Spleen (tissue), 11 donors: Measurements from ENCODE around the gene G6PD. TPM values are rescaled to one million over a fixed set of nuclear protein-coding genes. Genes with fewer than 3 reads are reported as not detected.
"Not testable (repeated sequence)": the region's sequence is repeated elsewhere in the genome, so short reads cannot be mapped to it uniquely, and the experiment has no call there.

Experiments
- DNase-seq: peaks from one replicate; pipeline ENCODE4 v3.0.0-alpha.2; 2020
- H3K27ac ChIP-seq, 8 donors: fragments of 200-600 bp; sonication (generic) in 7 of 8; 1 replicate in 4 of 8; 2 replicates in 4 of 8; pipeline versions ENCODE4 v1.5.0 to v1.8.0; 2016 to 2021; ENCODE audit warnings: inconsistent platforms in 4 of 8, mild to moderate bottlenecking in 4 of 8, moderate library complexity in 1 of 8
- H3K27me3 ChIP-seq, 7 donors: fragments of 200-600 bp; sonication (generic) in 6 of 7; replicated peaks in 1 of 7; 1 replicate in 4 of 7; 2 replicates in 3 of 7; pipeline versions ENCODE4 v1.5.0 to v1.8.0; 2016 to 2021; ENCODE audit warnings: inconsistent platforms in 3 of 7, mild to moderate bottlenecking in 1 of 7
- H3K36me3 ChIP-seq, 6 donors: fragments of 200-600 bp; sonication (generic) in 5 of 6; 1 replicate in 4 of 6; 2 replicates in 2 of 6; pipeline versions ENCODE4 v1.5.0 to v1.8.0; 2016 to 2021; ENCODE audit warnings: inconsistent platforms in 2 of 6
- H3K4me1 ChIP-seq, 6 donors: fragments of 200-600 bp; sonication (generic) in 5 of 6; 1 replicate in 3 of 6; 2 replicates in 3 of 6; pipeline versions ENCODE4 v1.5.0 to v1.8.0; 2016 to 2021; ENCODE audit warnings: inconsistent platforms in 3 of 6
- H3K4me3 ChIP-seq, 8 donors: fragments of 200-600 bp; sonication (generic) in 7 of 8; 1 replicate in 4 of 8; 2 replicates in 4 of 8; pipeline versions ENCODE4 v1.5.0 to v1.8.0; 2016 to 2021; ENCODE audit warnings: inconsistent platforms in 4 of 8, mild to moderate bottlenecking in 4 of 8, moderate library complexity in 2 of 8
- H3K9me3 ChIP-seq, 8 donors: fragments of 200-600 bp; sonication (generic) in 7 of 8; 1 replicate in 4 of 8; 2 replicates in 4 of 8; pipeline versions ENCODE4 v1.5.0 to v1.8.0; 2016 to 2021; ENCODE audit warnings: inconsistent platforms in 4 of 8
- POLR2A ChIP-seq, 3 donors: fragments of 450-650 bp; IDR thresholded peaks; one replicate each; pipeline ENCODE4 v1.5.1; 2017; ENCODE audit warnings: antibody characterized with exemption in 3 of 3, mild to moderate bottlenecking in 1 of 3
- POLR2AphosphoS5 ChIP-seq, 3 donors: sonication (generic); formaldehyde crosslinking; IDR thresholded peaks; one replicate each; pipeline ENCODE4 v1.5.1; 2017; ENCODE audit warnings: antibody characterized with exemption in 3 of 3
- WGBS, 5 donors: extraction: QIAGEN DNeasy Blood & Tissue Kit in 3 of 5; methylation state at CpG; one replicate each; pipeline versions ENCODE4 v1.1.5 to v1.1.7; 2013 to 2018; 5-methylcytosine and 5-hydroxymethylcytosine counted together
- intact Hi-C: fragments of 100-400 bp; cut with DNase I; formaldehyde crosslinking; loops from one replicate; pipeline ENCODE4 v1.15.0; 2023; ENCODE audit warnings: low total_unique reads
- polyA plus RNA-seq, 3 donors: library from polyadenylated mRNA; stranded (reverse); fragments of 200-250 nt; gene quantifications; one replicate each; pipeline ENCODE4 v1.2.1, GENCODE V29; 2013
- total RNA-seq, 7 donors: library from RNA; depleted of rRNA in 3 of 7; stranded (reverse); fragments of >200 nt in 3 of 7; fragmentation: NEBNext Ultra II Directional in 4 of 7; extraction: Animal tissue kit (Norgen Biotek cat#: 25700) in 4 of 7; gene quantifications; one replicate each; pipeline versions ENCODE4 v1.1.0 to v1.2.1, GENCODE V29; 2016 to 2021
- TF ChIP-seq, protein P1 (sequence below), 11 experiments: fragments of 200-600 bp in 7 of 11; fragments of 450-650 bp in 4 of 11; sonication (generic) in 4 of 11; IDR thresholded peaks in 8 of 11; conservative IDR thresholded peaks in 3 of 11; 1 replicate in 7 of 11; 2 replicates in 4 of 11; pipeline versions ENCODE4 v1.4.0 to v1.8.0; 2016 to 2021; ENCODE audit warnings: antibody characterized with exemption in 11 of 11, inconsistent platforms in 4 of 11, mild to moderate bottlenecking in 1 of 11
- donor health status: healthy with polysubstance abuse.
- donor health status: DM: no; HTN: no; CAD: no; lungs with moderate emphysema.
- donor health status: DM: no; HTN: no; CAD: no.
- donor health status: Bipolar disorder and iron deficiency.
- donor health status: healthy.
- donor health status: DM: no; HTN: no; CAD: no.
- donor health status: DM: yes; HTN: yes; CAD: no.

The G6PD gene
- total and polyA plus RNA-seq, 10 donors, result 15.5 to 93.1 (median 62.2) TPM

DNA sequence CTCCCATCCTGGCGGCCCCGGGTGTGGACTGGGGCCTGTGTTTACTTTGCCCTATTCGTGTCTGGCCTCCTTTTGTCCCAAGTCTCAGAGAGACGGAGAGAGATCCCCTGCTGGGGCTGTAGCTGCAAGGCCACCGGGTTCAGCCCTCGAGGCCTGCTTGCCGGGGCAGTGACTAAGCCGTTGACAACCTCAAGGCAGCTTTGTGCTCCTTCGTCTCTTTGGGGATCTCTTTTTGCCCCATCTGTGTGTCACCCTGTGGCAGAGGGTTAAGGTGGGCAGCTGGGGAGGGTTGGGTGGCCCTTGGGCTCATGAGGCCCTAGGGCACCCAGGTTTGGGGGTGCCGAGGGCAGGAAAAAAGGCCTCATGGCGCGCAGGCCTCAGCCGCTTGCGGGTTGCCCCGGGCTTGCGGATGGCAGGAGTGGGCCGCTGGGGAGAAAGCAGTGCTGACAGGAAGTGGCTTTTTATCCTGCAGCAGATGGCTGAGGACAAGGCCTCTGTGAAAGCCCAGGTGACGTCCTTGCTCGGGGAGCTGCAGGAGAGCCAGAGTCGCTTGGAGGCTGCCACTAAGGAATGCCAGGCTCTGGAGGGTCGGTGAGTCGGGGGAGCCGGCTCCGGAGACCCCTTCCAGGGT is 11.5 kb upstream of the G6PD start:
- H3K4me1 ChIP-seq, DNase-seq, H3K27me3 ChIP-seq, H3K9me3 ChIP-seq, intact Hi-C loops, H3K4me3 ChIP-seq, H3K27ac ChIP-seq: not testable (repeated sequence)
- H3K36me3 ChIP-seq, result peaks cover 0 to 26% (median 7%) of the 10 kb centered on the region in 6 donors
- WGBS, 5 donors, result 62 to 83% (median 75%) methylated on average over 4 to 5 of the region's 24 CpGs; no CpG with 5 or more reads in 1 of the 5 donors

DNA sequence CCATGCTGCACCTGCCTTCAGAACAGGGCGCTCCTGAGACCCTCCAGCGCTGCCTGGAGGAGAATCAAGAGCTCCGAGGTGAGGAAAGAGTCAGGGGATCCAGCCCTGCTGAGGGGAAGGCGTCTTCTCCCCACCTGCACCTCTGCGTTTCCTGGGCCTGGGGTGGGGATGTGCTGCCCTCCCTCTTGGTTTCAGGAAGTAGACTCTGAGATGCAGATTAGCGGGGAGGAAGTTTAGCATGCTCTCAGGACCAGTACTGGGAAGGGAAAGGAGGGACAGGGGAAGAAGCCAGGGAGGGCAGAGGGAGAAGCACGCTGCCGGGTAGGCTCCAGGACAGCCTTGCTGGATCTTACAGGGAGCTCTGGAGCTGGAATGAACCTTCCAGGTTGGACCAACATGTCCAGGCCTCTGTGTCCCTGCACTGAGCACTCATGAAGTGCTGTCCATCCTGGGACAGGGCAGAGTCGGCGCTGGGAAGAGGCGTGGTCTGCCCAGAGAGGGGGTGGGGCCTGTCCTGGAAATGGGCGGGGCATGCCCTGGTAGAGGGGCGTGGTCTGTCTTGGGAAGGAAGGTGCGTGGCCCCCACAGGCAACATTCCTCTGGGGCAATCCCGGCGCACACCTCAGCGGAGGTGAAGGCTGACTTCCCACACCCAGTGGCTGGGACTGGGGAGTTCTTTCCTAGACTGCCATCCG is 5.6 kb upstream of the G6PD start:
- H3K36me3 ChIP-seq, result peaks cover 0 to 44% (median 10%) of the 10 kb centered on the region in 6 donors
- intact Hi-C loops, result not testable (repeated sequence)

DNA sequence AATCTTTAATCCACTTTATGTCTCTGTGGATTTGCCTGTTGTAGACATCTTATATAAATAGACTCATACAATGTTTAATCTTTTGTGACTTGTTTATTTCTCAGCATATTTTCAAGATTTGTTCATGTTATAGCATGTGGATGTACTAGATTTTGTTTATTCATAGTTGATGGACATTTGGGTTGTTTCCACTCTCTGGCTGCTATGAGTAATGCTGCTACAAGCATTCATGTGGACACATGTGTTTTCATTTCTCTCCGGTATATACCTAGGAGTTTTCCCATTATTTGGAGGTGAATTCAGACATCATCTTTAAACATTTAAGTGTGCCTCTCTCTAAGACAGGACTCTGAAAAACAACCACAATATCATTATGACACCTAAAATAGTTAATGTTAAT is 3.1 kb upstream of the G6PD start:
- Histone ChIP-seq H3K36me3 (peaks cover 0 to 46% (median 10%) of the 10 kb centered on the region in 6 donors), H3K9me3 (no peaks in the 10 kb centered on the region), H3K4me1 (peaks cover 11 to 55% (median 37%) of the 10 kb centered on the region in 6 donors), H3K4me3 (no peak overlapping the region), H3K27ac (no peak overlapping the region), H3K27me3 (no peaks in the 10 kb centered on the region)
- TF ChIP-seq POLR2AphosphoS5 (IDR thresholded peaks at IDR 0.05) (no peak), POLR2A (IDR thresholded peaks at IDR 0.05) (no peak)
- TF ChIP-seq, protein P1, sequence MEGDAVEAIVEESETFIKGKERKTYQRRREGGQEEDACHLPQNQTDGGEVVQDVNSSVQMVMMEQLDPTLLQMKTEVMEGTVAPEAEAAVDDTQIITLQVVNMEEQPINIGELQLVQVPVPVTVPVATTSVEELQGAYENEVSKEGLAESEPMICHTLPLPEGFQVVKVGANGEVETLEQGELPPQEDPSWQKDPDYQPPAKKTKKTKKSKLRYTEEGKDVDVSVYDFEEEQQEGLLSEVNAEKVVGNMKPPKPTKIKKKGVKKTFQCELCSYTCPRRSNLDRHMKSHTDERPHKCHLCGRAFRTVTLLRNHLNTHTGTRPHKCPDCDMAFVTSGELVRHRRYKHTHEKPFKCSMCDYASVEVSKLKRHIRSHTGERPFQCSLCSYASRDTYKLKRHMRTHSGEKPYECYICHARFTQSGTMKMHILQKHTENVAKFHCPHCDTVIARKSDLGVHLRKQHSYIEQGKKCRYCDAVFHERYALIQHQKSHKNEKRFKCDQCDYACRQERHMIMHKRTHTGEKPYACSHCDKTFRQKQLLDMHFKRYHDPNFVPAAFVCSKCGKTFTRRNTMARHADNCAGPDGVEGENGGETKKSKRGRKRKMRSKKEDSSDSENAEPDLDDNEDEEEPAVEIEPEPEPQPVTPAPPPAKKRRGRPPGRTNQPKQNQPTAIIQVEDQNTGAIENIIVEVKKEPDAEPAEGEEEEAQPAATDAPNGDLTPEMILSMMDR (IDR thresholded peaks at IDR 0.05 in 8 of 11, conservative IDR thresholded peaks at IDR 0.05 in 3 of 11), result no peak
- WGBS, 5 donors, result 76 to 95% (median 87%) methylated on average over 1 of the region's 1 CpG
- DNase-seq, result no peak
- intact Hi-C loops, result no loop called here

More for the DNA sequence above, 5.6 kb upstream of the G6PD start:
- not testable (repeated sequence) for DNase-seq, H3K27me3 ChIP-seq, H3K4me3 ChIP-seq, H3K9me3 ChIP-seq
- WGBS, 5 donors, result 47 to 81% (median 74%) methylated on average over 6 to 10 of the region's 18 CpGs
- peaks cover 11 to 38% (median 22%) of the 10 kb centered on the region in 6 donors for H3K4me1 ChIP-seq
- H3K27ac ChIP-seq, result peak overlapping the region in 3 of 8 donors; percentile 48 to 70 (median 54)

DNA sequence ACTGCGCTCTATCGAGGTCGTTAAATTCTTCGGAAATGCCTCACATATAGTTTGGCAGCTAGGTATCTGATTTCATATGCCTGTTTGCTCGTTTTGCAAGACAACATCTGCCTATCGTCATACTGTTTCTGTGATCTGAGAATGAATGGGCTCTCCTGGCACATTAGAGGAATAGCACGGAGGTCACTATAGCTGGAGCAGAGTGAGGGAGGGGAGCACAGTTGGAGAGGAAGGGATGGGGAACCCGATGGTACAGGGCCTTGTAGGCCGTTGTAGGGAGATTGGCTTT is 1.3 kb upstream of the G6PD start:
- 0 to 36% (median 1%) methylated on average over 9 of the region's 9 CpGs for WGBS, 5 donors

More for the DNA sequence above, 1.3 kb upstream of the G6PD start:
- Histone ChIP-seq H3K27ac (peak overlapping the region; percentile 82 to 97 (median 92)), H3K4me3 (peak overlapping the region; percentile 53 to 81 (median 66)), H3K27me3 (no peaks in the 10 kb centered on the region), H3K9me3 (no peaks in the 10 kb centered on the region), H3K36me3 (peaks cover 0 to 33% (median under 1%) of the 10 kb centered on the region in 6 donors), H3K4me1 (peaks cover 11 to 73% (median 54%) of the 10 kb centered on the region in 6 donors)
- intact Hi-C loops, result no loop called here
- DNase-seq, result no peak
- TF ChIP-seq POLR2A (IDR thresholded peaks at IDR 0.05) (no peak), POLR2AphosphoS5 (IDR thresholded peaks at IDR 0.05) (no peak)
- TF ChIP-seq, protein P1 (IDR thresholded peaks at IDR 0.05 in 8 of 11, conservative IDR thresholded peaks at IDR 0.05 in 3 of 11), result no peak
